Suprapubic skin (tissue), 4 donors: ENCODE results near the gene BMPR2. TPM values are rescaled to one million over a fixed set of nuclear protein-coding genes. Genes with fewer than 3 reads are reported as not detected.
A peak's percentile ranks its signal among the peaks of the same experiment; 100 is the strongest.

Experiments
- DNase-seq, 2 donors: peaks; one replicate each; pipeline ENCODE4 v3.0.0-alpha.2; 2019; ENCODE audit warnings: low spot score in 2 of 2
- H3K27ac ChIP-seq: fragments of 200-600 bp; sonication (generic); one replicate; pipeline ENCODE4 v1.5.1; 2019
- H3K27me3 ChIP-seq: fragments of 200-600 bp; sonication (generic); one replicate; pipeline ENCODE4 v1.5.1; 2019
- H3K36me3 ChIP-seq: fragments of 200-600 bp; sonication (generic); one replicate; pipeline ENCODE4 v1.5.1; 2019
- H3K4me1 ChIP-seq: fragments of 200-600 bp; sonication (generic); one replicate; pipeline ENCODE4 v1.5.1; 2019
- H3K4me3 ChIP-seq: fragments of 200-600 bp; sonication (generic); one replicate; pipeline ENCODE4 v1.5.1; 2019; ENCODE audit warnings: mild to moderate bottlenecking
- H3K9me3 ChIP-seq: fragments of 200-600 bp; sonication (generic); one replicate; pipeline ENCODE4 v1.5.1; 2019
- EP300 ChIP-seq: sonication (generic); formaldehyde crosslinking; IDR thresholded peaks from one replicate; pipeline ENCODE4 v1.6.1; 2017; ENCODE audit warnings: antibody characterized with exemption
- POLR2A ChIP-seq, 2 donors: fragments of 450-650 bp; IDR thresholded peaks; one replicate each; pipeline ENCODE4 v1.6.1; 2017; ENCODE audit warnings: antibody characterized with exemption in 2 of 2, mild to moderate bottlenecking in 2 of 2, moderate library complexity in 2 of 2
- POLR2AphosphoS5 ChIP-seq, 3 donors: sonication (generic); formaldehyde crosslinking; IDR thresholded peaks; one replicate each; pipeline ENCODE4 v1.6.1; 2017; ENCODE audit warnings: antibody characterized with exemption in 3 of 3
- WGBS: methylation state at CpG from one replicate; pipeline ENCODE4 v1.1.5; 2018; 5-methylcytosine and 5-hydroxymethylcytosine counted together
- total RNA-seq, 4 donors: library from RNA; depleted of rRNA; stranded (reverse); fragments of >200 nt; gene quantifications; one replicate each; pipeline ENCODE4 v1.1.0, GENCODE V29; 2016
- TF ChIP-seq, protein P1 (sequence below), 2 donors: fragments of 200-600 bp in 1 of 2; fragments of 450-650 bp in 1 of 2; sonication (generic) in 1 of 2; IDR thresholded peaks; one replicate each; pipeline ENCODE4 v1.5.1; 2016 to 2019; ENCODE audit warnings: antibody characterized with exemption in 2 of 2, mild to moderate bottlenecking in 1 of 2, moderate library complexity in 1 of 2

The BMPR2 gene
- total RNA-seq, 4 donors from 2014 or later, result 37.8 to 47.1 (median 42.3) TPM

DNA sequence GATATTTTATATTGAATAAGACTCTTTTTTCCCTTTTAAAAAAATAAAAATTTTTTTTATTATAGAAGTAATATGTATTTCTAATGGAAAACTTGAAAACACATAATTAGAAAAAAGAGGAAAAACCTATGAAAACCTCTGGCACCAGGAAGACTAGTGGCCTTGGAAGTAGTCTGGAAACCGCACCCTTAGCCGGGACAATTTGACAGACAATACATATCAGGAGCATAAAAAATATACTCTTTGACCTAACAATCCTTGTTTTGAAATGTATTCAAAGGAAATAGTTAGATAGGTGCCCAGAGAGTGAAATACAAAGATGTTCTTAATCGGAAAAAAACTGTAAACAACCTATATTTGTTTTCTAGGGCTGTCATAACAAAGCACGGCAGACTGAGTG lies 223.8 kb downstream of the BMPR2 start:
- 73% methylated on average over 4 of the region's 4 CpGs for WGBS
- H3K27me3 ChIP-seq, result no peaks in the 10 kb centered on the region
- H3K4me1 ChIP-seq, result no peaks in the 10 kb centered on the region
- TF ChIP-seq EP300 (no peak), POLR2AphosphoS5 (IDR thresholded peaks at IDR 0.05) (no peak), POLR2A (IDR thresholded peaks at IDR 0.05) (no peak)
- TF ChIP-seq, protein P1, sequence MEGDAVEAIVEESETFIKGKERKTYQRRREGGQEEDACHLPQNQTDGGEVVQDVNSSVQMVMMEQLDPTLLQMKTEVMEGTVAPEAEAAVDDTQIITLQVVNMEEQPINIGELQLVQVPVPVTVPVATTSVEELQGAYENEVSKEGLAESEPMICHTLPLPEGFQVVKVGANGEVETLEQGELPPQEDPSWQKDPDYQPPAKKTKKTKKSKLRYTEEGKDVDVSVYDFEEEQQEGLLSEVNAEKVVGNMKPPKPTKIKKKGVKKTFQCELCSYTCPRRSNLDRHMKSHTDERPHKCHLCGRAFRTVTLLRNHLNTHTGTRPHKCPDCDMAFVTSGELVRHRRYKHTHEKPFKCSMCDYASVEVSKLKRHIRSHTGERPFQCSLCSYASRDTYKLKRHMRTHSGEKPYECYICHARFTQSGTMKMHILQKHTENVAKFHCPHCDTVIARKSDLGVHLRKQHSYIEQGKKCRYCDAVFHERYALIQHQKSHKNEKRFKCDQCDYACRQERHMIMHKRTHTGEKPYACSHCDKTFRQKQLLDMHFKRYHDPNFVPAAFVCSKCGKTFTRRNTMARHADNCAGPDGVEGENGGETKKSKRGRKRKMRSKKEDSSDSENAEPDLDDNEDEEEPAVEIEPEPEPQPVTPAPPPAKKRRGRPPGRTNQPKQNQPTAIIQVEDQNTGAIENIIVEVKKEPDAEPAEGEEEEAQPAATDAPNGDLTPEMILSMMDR (IDR thresholded peaks at IDR 0.05), result no peak
- no peak overlapping the region for H3K27ac ChIP-seq
- no peak for DNase-seq
- no peak overlapping the region for H3K4me3 ChIP-seq
- no peaks in the 10 kb centered on the region for H3K36me3 ChIP-seq
- H3K9me3 ChIP-seq, result no peaks in the 10 kb centered on the region

DNA sequence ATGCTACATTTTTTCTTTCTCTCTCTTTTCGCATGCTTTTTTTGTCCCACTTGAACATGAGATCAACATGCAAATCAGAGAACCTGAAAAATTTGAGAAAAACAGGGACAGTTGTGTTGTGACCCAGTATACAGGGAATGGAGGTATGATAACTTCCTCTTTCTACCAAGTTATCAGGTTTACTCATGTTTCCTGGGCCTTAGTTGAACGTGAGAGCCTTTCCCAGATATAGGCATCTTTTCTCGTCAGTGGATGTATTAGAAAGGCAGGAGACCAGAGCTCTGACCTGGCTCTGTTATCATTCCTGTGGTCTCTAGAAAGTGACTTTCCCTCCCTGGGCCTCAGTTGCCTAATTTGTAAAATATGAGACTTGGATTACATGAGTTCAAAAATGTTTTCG lies 228.6 kb downstream of the BMPR2 start:
- Histone ChIP-seq H3K27ac (no peak overlapping the region), H3K9me3 (no peaks in the 10 kb centered on the region), H3K36me3 (no peaks in the 10 kb centered on the region), H3K27me3 (no peaks in the 10 kb centered on the region), H3K4me1 (peaks cover 5% of the 10 kb centered on the region), H3K4me3 (no peak overlapping the region)
- 79% methylated on average over 4 of the region's 4 CpGs for WGBS
- TF ChIP-seq POLR2AphosphoS5 (IDR thresholded peaks at IDR 0.05), result no peak
- TF ChIP-seq, protein P1 (IDR thresholded peaks at IDR 0.05), result no peak
- no peak for TF ChIP-seq EP300
- no peak for TF ChIP-seq POLR2A (IDR thresholded peaks at IDR 0.05)
- no peak for DNase-seq

DNA sequence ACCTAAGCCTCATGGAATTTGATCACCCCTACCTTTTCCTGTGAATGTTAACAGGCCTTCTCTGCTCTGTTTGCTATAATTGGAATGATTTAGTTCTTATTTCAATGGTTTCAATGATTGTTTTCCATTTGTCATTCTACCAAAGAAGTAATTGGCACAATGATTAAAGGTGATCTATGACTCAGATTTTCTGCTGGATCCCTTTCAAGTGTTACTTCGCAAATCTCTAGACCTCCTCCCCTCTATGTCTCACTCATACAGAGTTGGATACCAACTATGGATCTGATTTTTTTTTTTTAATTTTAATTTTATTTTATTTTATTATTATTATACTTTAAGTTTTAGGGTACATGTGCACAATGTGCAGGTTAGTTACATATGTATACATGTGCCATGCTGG lies 229.0 kb downstream of the BMPR2 start:
- H3K27ac ChIP-seq, result no peak overlapping the region
- no peak for TF ChIP-seq POLR2AphosphoS5 (IDR thresholded peaks at IDR 0.05)
- TF ChIP-seq, protein P1 (IDR thresholded peaks at IDR 0.05), result no peak
- TF ChIP-seq POLR2A (IDR thresholded peaks at IDR 0.05), result no peak
- no peak for TF ChIP-seq EP300
- no peaks in the 10 kb centered on the region for H3K27me3 ChIP-seq

DNA sequence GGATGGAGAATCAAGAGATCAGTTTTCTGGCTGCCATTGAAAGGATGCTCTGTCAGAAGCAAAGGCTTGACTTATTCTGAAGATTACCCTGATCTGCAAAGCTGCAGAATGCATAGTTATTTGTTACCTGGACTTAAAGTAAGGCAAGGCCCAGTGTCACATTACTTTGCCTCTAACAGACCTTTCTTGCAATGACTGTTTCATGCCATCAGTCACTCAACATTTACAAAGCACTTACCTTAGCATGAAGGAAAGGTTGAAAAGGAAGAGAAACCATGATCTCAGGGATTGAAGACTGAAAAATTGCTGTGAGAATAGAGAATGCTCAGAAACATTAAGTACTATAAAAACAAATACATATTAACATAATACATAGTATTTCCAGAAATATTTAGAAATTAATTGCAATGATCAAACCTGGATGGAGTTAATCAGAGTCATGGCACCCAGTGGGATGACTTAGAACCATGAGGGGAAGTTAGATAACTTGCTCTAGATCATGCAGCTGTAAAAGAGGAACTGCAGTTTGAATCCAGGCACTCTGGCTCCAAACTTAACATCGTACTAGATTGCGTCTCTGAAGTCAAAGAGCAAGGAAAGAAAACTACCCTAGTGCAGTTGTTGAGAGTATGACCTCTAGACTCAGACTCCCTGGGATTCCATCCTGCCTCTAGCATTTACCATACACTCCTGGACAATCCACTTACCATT lies 232.2 kb downstream of the BMPR2 start:
- Histone ChIP-seq H3K9me3 (no peaks in the 10 kb centered on the region), H3K4me1 (peaks cover 12% of the 10 kb centered on the region), H3K36me3 (no peaks in the 10 kb centered on the region), H3K27me3 (no peaks in the 10 kb centered on the region), H3K27ac (peak overlapping the region; percentile 0), H3K4me3 (no peak overlapping the region)
- WGBS, result 94% methylated on average over 2 of the region's 2 CpGs
- TF ChIP-seq POLR2AphosphoS5 (IDR thresholded peaks at IDR 0.05), result no peak
- no peak for TF ChIP-seq EP300
- no peak for TF ChIP-seq POLR2A (IDR thresholded peaks at IDR 0.05)
- TF ChIP-seq, protein P1 (IDR thresholded peaks at IDR 0.05), result no peak
- no peak for DNase-seq

More for the DNA sequence above, 229.0 kb downstream of the BMPR2 start:
- Histone ChIP-seq H3K9me3 (no peaks in the 10 kb centered on the region), H3K4me1 (peaks cover 10% of the 10 kb centered on the region), H3K4me3 (no peak overlapping the region), H3K36me3 (no peaks in the 10 kb centered on the region)
- 51% methylated on average over 1 of the region's 1 CpG for WGBS
- DNase-seq, result no peak

DNA sequence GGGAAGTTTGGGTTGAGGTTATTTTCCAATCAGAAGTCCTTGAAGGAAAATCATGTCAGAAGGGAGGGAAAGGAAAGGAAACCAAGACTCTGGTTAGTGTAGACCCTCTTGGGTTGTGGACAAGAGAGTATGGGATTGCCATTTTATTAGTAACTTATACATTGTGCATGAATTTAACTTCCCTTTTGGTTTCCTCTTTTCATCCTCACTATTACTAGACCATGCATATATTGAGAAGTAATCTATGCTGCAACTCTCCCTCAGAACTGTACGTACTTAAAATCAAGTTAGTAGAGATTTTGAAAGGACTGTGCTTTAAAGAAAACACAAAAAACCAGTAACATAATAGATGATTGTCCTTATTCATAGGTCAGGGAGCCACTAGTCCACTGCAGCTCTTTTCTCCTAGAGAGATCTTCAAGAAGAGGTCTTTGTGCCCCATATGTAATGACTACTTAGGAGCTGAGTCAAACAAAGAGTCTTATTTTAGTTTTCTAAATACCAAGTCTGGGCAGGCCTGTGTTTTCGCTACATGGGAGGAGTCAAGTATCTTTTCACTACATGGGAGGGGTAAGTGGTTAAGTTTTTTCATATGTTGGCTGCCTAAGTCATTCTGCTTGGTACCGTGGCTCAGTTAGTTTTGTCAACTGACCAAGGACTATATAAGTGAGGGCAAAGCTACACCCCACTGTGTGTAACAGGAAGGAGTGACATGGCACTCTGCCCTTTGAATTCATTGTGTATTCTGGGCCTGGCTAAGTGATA lies 233.4 kb downstream of the BMPR2 start:
- no peak for TF ChIP-seq EP300
- no peak for TF ChIP-seq POLR2AphosphoS5 (IDR thresholded peaks at IDR 0.05)
- no peak for TF ChIP-seq POLR2A (IDR thresholded peaks at IDR 0.05)
- TF ChIP-seq, protein P1 (IDR thresholded peaks at IDR 0.05), result no peak
- Histone ChIP-seq H3K9me3 (no peaks in the 10 kb centered on the region), H3K4me1 (peaks cover 12% of the 10 kb centered on the region), H3K36me3 (no peaks in the 10 kb centered on the region), H3K27me3 (no peaks in the 10 kb centered on the region), H3K27ac (peak overlapping the region; percentile 0), H3K4me3 (no peak overlapping the region)
- 27% methylated on average over 3 of the region's 3 CpGs for WGBS
- no peak for DNase-seq
